BE2C (cell line): ENCODE data around the gene APH1B.
A peak's percentile ranks its signal among the peaks of the same experiment; 100 is the strongest.

Experiments used
- DNase-seq: peaks from one replicate; pipeline ENCODE4 v3.0.0-alpha.2; 2020
- H3K27me3 ChIP-seq: fragments of 250-450 bp; sonication (Bioruptor Pico); 2 replicates; pipeline ENCODE4 v1.5.1; 2020; ENCODE audit warnings: mild to moderate bottlenecking
- H3K36me3 ChIP-seq: fragments of 250-450 bp; sonication (Bioruptor Pico); 2 replicates; pipeline ENCODE4 v1.5.1; 2020; ENCODE audit warnings: mild to moderate bottlenecking
- H3K4me1 ChIP-seq: fragments of 250-450 bp; sonication (Bioruptor Pico); 2 replicates; pipeline ENCODE4 v1.5.1; 2020
- H3K4me3 ChIP-seq: 2 replicates; pipeline ENCODE4 v1.5.1; 2011; ENCODE audit warnings: low read depth, low read length
- H3K9me3 ChIP-seq: fragments of 250-450 bp; sonication (Bioruptor Pico); 2 replicates; pipeline ENCODE4 v1.5.1; 2020
- TF ChIP-seq, protein P1 (sequence below): IDR thresholded peaks from 2 replicates; pipeline ENCODE4 v1.5.1; 2012; ENCODE audit warnings: mild to moderate bottlenecking, low read depth, low read length

APH1B gene

DNA sequence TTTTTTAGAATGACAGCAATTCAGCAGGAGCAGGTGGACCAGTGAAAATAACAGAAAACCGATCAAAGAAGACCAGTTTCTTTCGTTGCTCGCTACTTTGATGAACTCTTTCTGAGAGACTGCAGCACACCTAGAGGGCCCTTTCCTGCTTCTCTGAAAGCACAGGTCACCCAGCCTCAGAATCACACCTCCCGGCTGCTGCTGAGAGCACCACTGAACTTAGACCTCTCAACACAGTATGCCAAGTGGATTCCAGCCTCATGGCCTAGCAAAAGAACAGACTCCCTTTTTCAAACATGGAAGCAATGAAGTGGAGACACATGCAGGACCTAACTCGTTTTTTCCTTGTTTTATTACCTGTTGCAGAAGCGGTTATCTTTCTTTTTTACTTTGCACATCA lies 13.9 kb upstream of the APH1B start:
- H3K4me1 ChIP-seq, result no peaks in the 10 kb centered on the region
- DNase-seq, result no peak
- H3K27me3 ChIP-seq, result no peaks in the 10 kb centered on the region
- no peaks in the 10 kb centered on the region for H3K9me3 ChIP-seq
- H3K4me3 ChIP-seq, result no peak overlapping the region
- no peaks in the 10 kb centered on the region for H3K36me3 ChIP-seq
- TF ChIP-seq, protein P1, sequence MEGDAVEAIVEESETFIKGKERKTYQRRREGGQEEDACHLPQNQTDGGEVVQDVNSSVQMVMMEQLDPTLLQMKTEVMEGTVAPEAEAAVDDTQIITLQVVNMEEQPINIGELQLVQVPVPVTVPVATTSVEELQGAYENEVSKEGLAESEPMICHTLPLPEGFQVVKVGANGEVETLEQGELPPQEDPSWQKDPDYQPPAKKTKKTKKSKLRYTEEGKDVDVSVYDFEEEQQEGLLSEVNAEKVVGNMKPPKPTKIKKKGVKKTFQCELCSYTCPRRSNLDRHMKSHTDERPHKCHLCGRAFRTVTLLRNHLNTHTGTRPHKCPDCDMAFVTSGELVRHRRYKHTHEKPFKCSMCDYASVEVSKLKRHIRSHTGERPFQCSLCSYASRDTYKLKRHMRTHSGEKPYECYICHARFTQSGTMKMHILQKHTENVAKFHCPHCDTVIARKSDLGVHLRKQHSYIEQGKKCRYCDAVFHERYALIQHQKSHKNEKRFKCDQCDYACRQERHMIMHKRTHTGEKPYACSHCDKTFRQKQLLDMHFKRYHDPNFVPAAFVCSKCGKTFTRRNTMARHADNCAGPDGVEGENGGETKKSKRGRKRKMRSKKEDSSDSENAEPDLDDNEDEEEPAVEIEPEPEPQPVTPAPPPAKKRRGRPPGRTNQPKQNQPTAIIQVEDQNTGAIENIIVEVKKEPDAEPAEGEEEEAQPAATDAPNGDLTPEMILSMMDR, result no peak

DNA sequence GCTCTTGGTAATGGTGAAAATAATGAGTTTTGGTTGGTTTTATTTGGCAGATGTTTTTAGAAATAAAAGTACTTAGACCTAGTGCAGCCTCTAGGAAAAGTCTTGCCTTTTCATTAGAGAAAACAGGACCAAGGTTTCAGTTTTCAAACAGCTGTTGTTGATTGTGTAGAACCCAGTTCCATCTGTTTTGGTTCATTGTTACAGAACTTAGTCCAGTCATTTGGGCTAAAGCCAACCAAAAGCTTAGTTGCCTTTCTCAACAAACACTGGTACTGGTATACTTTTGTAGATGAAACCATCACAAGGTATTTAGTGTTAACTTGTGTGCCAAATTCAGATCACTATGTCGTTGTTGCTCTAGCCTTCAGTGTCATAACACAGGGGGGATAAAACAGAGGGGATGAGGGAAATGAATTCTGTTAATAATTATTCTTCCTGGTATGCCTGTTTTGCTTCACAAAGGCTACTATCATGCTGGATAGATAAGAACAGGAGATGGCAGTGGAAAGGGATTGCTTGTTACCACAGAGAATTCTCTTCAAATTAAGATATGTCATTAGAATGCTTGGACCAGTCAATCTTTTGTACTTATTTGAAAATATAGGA lies 12.6 kb upstream of the APH1B start:
- Histone ChIP-seq H3K4me3 (no peak overlapping the region), H3K4me1 (no peaks in the 10 kb centered on the region), H3K36me3 (no peaks in the 10 kb centered on the region), H3K9me3 (no peaks in the 10 kb centered on the region), H3K27me3 (no peaks in the 10 kb centered on the region)
- TF ChIP-seq, protein P1, result no peak
- DNase-seq, result no peak

DNA sequence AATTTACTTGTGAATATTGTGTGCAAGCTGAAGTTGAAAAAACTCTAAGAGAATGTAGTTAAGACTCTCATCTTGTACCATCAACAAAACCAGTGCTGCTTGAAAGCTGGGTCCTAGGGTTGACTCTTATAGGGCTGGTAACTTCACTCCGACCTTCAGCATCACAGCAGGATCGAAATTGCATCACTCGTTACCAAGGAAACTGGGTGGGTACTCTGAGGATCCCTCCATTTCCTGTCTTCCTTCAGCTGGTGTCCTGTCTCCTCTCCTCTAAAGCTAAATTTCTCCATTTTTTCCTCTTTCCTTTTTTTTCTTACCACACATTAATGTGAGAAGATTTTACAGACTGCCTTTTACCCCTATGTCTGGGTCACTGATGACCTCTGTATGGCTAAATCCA lies 3.0 kb upstream of the APH1B start:
- TF ChIP-seq, protein P1, result no peak
- DNase-seq, result no peak
- Histone ChIP-seq H3K9me3 (no peaks in the 10 kb centered on the region), H3K4me1 (no peaks in the 10 kb centered on the region; the same call in 1 of the 2 replicates), H3K36me3 (no peaks in the 10 kb centered on the region), H3K4me3 (no peak overlapping the region), H3K27me3 (no peaks in the 10 kb centered on the region)

DNA sequence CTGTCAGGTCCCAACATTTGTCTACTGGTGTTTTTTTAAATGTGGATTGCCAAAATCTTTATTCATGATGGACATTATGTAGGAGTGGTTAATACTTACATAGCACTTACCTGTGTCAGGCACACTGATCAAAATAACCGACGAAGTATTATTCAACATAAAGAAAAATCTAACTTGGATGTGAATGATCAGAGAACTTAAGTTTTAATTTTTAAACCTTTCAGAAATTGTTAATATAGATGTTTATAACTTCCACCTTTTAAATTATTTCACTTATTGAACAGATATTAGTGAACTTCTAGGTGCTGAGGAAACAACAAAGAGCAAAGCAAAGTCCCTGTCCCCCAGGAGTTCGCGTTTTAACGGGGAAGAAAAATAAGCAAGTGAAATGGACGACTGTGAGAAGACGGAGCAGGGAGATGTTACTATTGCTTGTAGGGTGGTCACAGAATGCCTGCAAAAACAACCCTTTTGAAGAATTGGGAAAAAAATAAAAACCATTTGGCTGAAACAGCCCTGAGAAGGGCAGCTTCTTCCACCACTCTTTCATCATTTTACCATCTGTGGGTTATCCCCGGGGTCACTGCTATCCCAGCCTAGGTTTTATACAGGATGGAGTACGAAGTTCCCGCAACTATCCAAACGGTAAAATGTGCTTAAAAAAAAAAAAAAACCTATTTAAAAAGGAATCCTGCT lies 915 bp upstream of the APH1B start:
- Histone ChIP-seq H3K9me3 (no peaks in the 10 kb centered on the region), H3K4me3 (peak overlapping the region; percentile 69), H3K27me3 (no peaks in the 10 kb centered on the region), H3K36me3 (no peaks in the 10 kb centered on the region), H3K4me1 (no peaks in the 10 kb centered on the region; the same call in 1 of the 2 replicates)
- DNase-seq, result no peak
- TF ChIP-seq, protein P1, result no peak

DNA sequence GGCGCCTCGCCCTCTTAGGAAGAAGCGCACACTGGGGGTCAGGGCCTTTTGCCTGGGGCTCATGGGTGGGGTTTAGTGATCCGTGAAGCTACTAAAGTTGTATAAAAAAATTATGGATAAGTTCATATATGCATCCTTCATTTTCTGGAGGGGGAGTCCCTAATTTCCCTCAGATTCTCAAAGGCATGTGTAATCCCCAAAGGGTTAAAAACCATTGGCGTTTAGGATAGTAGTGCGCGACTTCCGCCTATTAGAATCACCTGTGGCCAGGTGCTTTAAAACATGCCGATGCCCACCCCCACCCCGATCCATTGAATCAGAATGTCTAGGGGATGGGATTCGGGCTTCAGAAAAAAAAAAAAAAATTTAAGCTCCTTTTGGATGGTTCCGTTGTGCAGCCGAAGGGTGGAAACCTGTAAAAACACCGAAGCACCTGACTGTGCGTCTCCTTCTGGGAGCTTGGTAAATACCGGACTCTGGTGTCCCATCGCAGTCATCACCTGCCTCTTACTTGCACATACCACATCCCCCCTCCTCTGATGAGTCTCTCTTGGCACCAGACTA lies 570 bp downstream of the APH1B start:
- Histone ChIP-seq H3K4me3 (peak overlapping the region; percentile 57), H3K4me1 (no peaks in the 10 kb centered on the region; the same call in 1 of the 2 replicates), H3K9me3 (no peaks in the 10 kb centered on the region), H3K27me3 (no peaks in the 10 kb centered on the region), H3K36me3 (no peaks in the 10 kb centered on the region)
- DNase-seq, result no peak
- TF ChIP-seq, protein P1, result no peak

DNA sequence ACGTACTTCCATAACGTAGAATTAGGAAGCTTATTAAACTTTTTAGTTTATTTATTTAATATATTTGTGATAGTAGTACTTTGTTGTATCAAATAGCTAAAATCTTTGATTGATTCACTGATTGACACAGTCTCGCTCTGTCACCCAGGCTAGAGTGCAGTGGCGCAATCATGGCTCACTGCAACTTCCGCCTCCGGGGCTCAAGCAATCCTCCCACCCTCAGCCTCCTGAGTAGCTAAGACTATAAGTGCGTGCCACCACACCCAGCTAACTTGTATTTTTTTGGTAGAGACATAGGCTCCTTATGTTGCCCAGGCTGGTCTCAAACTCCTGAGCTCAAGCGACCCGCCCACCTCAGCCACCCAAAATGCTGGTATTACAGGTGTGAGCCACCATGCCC lies 5.7 kb downstream of the APH1B start:
- H3K4me1 ChIP-seq, result no peaks in the 10 kb centered on the region
- no peak overlapping the region for H3K4me3 ChIP-seq
- no peaks in the 10 kb centered on the region for H3K36me3 ChIP-seq
- no peaks in the 10 kb centered on the region for H3K9me3 ChIP-seq
- TF ChIP-seq, protein P1, result no peak
- DNase-seq, result no peak
- no peaks in the 10 kb centered on the region for H3K27me3 ChIP-seq
